SKM-1 treated with dmso at 0.1 percent for 144 hours (cell line): ENCODE measurements around the gene DISC1.

ENCODE experiments used
- DNase-seq: peaks from one replicate; lab custom pipeline; 2025; ENCODE audit not compliant: unreplicated experiment; lab: John Stamatoyannopoulos, UW

Gene DISC1

DNA sequence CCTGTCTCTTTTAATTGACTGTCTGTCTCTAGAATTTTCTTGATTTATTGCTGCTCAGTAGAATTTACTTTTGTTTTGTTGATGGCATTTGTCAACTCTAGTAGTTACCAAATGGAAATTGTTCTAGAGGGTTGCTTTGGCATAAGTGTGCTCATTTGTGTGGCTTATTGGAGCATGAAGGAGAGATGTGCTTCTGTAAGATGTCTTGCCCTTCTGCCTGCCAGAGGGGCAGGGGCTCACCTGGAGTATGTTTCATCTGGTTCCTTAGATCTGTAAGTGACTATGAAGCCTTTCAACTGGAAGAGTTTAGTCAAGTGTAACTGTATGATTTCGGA, 345.5 kb downstream of the DISC1 start:
- no peak for DNase-seq

DNA sequence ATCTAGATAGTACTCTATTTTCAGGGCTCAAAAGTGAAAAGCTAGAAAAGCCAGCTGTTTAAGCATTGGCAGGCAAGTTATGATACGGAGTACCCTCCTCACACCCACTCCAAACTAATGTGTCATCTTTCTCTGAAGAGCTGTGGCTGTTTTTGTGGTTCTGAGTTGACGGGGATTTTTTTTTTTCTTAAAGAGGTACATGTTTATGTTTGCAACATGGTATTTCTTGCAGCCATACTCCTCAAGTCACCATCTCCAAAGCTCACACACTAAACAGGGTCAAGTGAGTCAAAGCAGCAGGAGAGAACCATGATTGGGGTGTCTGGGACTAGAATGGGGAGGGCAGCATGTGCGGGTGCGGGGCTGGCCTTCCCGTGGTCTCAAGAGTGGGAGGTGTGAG, 347.2 kb downstream of the DISC1 start:
- no peak for DNase-seq

- DNase-seq: no peak
Observed at GRCh38 chr1:231976231-231976630, 349.6 kb downstream of the DISC1 start.

GRCh38 chr1:231981675-231982074, 355.1 kb downstream of the DISC1 start:
- DNase-seq: no peak

GRCh38 chr1:231982871-231983587, 356.4 kb downstream of the DISC1 start:
- DNase-seq: no peak

- no peak for DNase-seq
Observed at GRCh38 chr1:231983588-231984193, 357.1 kb downstream of the DISC1 start.

DNA sequence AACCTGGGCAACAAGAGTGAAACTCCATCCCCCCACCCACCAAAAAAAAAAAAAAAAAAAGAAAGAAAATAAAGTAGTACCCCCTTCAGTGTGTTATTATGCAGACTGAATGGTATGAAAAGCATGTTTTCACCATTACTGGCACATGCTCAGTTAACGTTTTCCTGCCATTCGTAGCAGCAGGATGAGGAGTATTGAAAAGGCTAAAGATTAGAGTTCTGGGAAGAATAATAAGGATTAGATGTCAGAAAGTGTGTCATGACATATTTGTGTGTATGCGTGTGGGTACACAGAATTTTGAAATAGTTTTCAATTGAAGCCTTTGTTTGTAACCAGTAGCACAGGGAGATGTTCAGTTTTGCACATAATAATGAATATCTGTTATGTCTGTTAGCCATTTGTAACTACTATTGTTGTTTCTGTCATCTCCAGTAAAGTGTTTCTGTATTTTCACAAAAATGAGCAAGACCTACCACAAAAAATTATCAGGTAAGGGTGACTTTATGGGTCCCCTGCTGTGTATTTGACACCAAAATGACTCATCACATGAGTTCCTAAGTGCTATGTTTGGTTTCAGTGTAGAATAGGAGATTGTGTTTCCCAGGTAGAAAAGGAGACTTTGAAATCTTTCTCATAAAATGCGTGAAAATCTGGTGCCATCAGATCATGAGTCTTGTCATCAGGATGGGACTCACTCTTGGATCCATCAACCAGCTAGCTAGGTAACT, 358.9 kb downstream of the DISC1 start:
- DNase-seq: no peak

DNA sequence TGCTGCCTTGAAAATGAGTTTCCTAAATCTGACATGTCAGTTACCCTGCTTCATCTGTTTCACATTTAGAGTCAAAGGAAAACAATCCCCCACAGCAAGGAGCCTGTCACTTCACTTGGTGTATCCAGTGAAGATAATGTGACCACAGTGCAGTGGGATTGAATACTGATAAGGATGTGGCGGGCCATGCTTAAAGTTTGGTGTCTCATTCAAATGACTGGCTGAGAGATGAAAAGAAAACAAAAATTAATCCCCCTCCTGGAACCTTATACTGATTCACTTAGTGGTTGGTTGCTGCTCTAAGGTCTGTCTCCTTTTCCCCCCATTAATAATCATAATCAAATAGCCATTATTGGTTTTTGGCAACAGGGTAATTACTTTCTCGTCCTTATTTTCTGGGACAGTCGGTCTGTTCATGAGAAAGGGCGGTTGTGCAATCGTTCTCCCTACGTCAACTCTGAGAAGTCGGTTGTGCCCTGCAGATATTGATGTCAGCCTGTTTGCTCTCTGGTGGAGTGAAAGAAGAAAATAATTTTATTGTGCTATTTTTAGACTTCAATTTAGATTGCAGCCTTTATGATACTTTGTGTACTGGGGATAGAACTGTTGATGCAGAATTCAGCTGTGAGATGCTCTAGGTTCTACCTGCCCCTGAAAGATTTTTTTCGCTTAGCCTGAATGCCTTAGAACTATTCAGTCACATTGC, 360.2 kb downstream of the DISC1 start:
- no peak for DNase-seq

DNA sequence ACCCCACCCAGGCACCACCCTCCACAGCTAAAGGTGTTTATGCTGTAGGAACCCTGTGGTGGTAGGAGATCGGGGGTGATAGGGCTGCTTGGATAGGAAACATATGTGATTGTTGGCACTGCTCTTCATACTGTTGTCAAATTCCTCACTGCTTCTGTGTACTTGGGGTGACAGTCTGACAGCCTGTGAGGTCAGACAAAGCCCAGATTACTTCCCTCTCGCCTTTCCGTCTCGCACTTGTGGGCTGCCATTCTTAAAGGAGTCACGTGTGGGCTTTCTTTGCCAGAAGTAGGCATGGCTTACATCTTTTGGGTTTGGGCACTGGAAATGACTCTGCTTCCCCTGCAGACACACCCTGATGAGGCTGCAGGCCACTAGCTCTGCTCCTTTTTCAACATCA, 363.8 kb downstream of the DISC1 start:
- no peak for DNase-seq

GRCh38 chr1:231991231-231991630, 364.6 kb downstream of the DISC1 start:
- DNase-seq: no peak

DNA sequence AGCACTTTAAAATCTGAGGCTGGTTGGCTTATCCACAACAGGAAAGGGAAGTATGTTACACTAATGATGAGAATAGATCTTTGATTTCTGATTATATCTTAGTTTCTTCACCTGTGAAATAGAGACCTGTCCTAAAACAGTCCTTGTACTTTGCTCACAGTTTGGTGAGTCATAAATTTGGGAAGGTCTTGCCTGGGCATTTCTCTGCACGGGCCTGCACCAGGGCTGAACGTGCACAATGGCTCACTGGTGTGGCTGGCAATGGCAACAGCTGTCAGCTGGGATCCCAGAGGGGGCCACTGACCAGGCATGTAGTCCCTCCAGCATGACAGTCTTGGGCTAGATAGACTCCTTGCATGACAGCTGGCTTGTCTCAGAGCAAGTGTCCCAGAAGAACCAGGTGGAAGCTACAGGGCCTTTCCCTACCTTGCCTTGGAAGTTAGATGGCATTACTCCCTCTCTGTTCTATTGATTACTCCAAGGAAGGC, 367.4 kb downstream of the DISC1 start:
- DNase-seq: no peak

DNA sequence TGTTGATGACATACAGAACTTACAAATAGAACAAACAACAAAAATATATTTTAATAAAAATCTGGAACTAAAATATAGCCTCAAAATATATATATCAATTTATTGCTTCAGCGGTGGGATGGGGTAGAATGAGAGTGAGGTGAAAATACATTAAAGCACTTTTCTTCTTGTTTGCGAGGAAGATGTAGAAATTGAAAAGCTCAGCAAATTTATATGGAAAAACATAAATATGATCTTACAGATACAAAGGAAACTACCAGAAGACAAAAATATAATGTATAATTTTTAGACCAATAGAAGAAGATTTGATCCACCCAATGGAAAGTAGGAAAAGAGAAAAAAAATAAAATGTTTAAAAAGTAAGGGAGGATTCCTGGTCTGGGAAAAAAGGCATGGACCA, 372.2 kb downstream of the DISC1 start:
- DNase-seq: no peak

DNA sequence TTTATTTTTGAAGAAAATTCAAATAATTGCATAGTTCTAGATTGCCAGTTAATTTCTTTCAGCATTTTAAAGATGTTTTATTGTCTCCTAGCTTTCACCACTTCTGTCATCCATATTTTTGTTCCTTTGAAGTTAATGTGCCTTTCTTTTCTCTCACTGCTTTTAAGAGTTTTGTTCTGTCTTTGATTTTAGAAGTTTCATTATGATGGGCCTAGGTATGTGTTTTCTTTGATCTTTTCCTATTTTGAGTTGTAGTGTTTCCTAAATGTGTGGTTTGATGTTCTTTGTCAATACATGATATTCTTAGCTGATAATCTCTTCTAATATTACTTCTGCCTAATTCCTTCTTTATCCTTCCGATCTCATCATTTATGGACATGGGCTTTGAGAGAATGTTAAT, 378.7 kb downstream of the DISC1 start:
- no peak for DNase-seq

DNA sequence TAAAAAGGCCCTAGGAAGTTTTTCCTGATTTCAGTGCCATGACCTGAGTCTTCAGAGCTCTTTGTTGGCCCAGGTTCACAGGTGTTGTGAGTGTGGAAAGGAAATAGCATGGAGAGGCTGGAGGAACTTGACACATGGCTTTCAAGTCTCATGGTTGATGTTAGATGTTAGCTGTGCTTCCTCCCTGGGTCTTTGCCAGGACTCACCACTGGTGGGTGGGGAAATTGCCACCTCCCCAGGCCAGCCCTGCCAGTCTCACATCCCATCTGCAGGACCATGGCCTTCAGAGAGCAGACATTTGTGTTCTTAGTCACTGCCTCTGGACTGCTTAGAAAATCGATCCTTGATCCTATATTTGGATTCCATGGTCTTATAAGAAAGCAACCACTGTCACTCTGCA, 383.2 kb downstream of the DISC1 start:
- DNase-seq: no peak

DNA sequence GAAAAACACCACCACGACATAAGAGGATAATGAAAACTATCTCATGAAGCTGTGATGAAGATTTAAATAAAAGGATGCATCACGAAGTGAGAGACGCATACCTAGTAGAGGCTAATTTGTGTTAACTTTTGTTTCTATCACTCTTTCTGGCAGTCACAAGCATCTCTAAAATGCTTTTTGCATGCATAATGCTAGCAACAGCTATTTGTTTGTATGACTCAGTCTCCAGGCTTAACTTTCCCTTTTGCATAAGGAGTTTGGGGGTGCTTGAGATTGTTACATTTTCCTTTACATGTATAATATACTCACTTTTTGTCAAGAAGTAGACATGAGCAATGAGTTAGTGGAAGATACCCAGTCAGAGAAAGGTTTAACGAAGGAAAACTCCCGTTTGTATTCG, 385.4 kb downstream of the DISC1 start:
- no peak for DNase-seq

DNA sequence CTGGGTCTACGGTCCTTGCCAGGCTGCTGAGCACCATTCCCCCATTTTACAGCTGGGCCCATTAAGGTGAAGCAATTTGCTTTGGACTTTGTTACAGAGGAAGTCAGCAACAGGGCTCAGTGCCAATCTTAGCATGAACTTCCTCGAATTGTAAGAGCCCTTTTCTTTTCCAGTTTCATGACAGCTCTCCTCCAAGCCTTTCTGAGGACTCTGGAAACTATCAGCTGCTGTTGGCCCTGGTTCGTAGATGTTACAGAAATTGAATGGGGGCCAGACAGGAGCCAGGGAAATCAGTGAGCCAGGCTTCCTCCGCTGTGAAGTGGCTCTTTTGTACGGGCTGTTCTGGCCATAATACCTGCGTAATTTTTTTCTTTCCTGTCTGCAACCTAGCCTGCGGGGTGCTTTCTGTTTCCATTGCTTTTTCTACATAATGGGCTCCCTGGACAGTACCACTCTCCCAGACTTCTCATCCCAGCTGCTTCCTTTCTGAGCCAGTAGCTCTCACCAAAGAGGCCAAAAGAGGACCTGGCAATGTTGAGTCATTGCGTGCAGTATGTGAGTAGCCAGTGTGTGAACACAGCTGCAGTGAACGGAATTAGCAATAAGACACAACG, 386.3 kb downstream of the DISC1 start:
- no peak for DNase-seq

- no peak for DNase-seq
Observed at GRCh38 chr1:232014941-232015340, 388.4 kb downstream of the DISC1 start.

DNA sequence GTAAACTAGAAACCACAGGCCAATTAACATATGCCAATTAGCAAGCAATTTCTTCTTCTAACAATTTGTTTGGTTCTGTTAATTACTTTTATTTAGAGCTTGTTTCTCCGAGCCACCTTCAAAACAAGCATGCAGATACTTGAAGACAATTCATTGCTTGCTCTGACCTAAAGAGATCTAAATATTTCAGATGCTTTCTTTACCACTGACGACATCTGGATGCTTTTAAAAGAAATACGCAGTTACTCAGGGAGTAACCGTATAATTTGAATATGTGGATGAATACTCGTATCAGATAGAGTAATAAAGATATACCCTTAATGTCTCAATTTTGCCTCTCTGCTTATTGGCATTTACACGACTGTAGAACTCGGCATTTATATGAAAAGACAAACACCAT, 390.0 kb downstream of the DISC1 start:
- no peak for DNase-seq

DNA sequence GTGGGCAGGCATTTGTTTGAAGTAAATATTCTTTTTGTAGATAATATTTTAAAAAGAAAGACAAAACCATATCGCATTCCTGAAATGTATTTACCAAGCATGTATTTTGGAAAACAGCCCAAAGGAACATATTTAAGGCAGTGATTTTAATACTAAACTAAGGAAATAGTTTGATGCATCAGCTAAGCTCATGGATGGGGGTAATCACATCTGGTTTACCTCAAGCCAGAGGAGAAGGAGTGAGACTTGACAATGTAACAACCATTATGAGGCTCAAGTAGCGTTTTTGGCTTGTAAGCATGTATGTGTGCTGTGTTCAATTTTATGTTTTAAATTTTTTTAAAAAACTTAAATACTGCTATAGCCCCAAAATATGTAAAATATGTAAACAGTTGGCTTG, 390.5 kb downstream of the DISC1 start:
- DNase-seq: no peak

DNA sequence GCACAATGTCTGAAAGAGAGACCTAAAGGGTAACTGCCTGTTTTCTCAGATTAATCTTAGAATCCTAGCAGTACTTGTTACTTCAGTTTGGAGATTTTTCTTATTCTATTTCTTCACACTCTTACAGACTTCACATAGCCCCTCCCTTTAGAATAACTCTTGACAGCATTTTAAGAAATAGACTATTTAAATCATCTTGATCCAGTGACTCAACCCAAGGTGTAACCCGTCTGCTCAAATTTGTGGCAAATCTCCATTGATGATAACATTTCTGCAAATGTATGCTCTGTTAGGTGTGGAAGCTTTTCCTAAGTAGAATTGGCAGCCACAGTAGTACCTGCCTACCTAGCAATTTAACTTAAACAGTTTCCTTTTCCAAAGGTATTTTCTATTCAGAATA, 391.2 kb downstream of the DISC1 start:
- DNase-seq: no peak
